HepG2 (cell line): ENCODE results near the gene FRMD4B. TPM values are rescaled to one million over a fixed set of nuclear protein-coding genes. Genes with fewer than 3 reads are reported as not detected.

Experiments
- ATAC-seq: fragments of 200-7000 bp; cut with Tn5 transposase; 3 replicates; pipeline ENCODE4 v1.9.1; 2020; ENCODE audit warnings: mild to moderate bottlenecking, moderate library complexity
- BruUV-seq: library from RNA; stranded (reverse); fragments of 400-500 nt; replicated peaks from 2 replicates; lab custom pipeline; 2021; lab: Mats Ljungman, UMichigan
- CTCF ChIA-PET: fragments of 300-600 bp; formaldehyde crosslinking; extraction: SDS; loops from one replicate; lab custom pipeline; 2021; ENCODE audit warnings: low total read pairs, inconsistent platforms, low intra/inter-chr PET ratio; lab: Yijun Ruan, JAX
- POLR2A ChIA-PET: fragments of 350-600 bp; sonication (Branson Sonifier 250); formaldehyde crosslinking; loops from one replicate; lab custom pipeline; 2020; ENCODE audit warnings: antibody characterized with exemption, inconsistent platforms; lab: Yijun Ruan, JAX
- DNase-seq: peaks from one replicate; pipeline ENCODE4 v3.0.0-alpha.2; 2015; ENCODE audit warnings: low spot score
- FAIRE-seq: peaks from 3 replicates; lab custom pipeline; 2011; peaks lifted over from hg19 to GRCh38; lab: Jason Lieb, UNC
- H2AFZ ChIP-seq: one replicate; pipeline ENCODE4 v1.6.1; 2011; ENCODE audit warnings: low read length, inconsistent platforms
- H3K27ac ChIP-seq: fragments of 300-600 bp; 3 replicates; pipeline ENCODE4 v1.8.0; 2011; ENCODE audit warnings: mixed run types, mild to moderate bottlenecking, mixed read lengths, low read length, inconsistent platforms; ENCODE audit not compliant: insufficient read depth; ENCODE audit errors: extremely low read length
- H3K27me3 ChIP-seq, 2 experiments: fragments of 200-600 bp in 1 of 2; 2 replicates in 1 of 2; 3 replicates in 1 of 2; pipeline versions ENCODE4 v1.6.0 to v1.8.0; 2011; ENCODE audit warnings: low read length in 2 of 2, mild to moderate bottlenecking in 2 of 2, moderate library complexity in 2 of 2, inconsistent platforms in 1 of 2; ENCODE audit not compliant: insufficient read depth in 2 of 2, control insufficient read depth in 1 of 2
- H3K36me3 ChIP-seq, 2 experiments: fragments of 200-600 bp in 1 of 2; replicated peaks in 1 of 2; 2 replicates in 1 of 2; 3 replicates in 1 of 2; pipeline versions ENCODE4 v1.5.1 to v1.8.0; 2011; ENCODE audit warnings: low read length in 2 of 2, inconsistent platforms in 1 of 2; ENCODE audit not compliant: insufficient read depth in 2 of 2, control insufficient read depth in 1 of 2
- H3K4me1 ChIP-seq: 2 replicates; pipeline ENCODE4 v1.5.1; 2012; ENCODE audit warnings: low read length, inconsistent platforms; ENCODE audit not compliant: insufficient read depth
- H3K4me2 ChIP-seq: 2 replicates; pipeline ENCODE4 v1.6.0; 2011; ENCODE audit warnings: low read depth, low read length, inconsistent platforms
- H3K4me3 ChIP-seq, 3 experiments: fragments of 200-600 bp in 1 of 3; sonication (generic), shearing (Covaris generic) in 1 of 3; replicated peaks in 1 of 3; 2 replicates each; pipeline ENCODE4 v1.5.1; 2011 to 2016; ENCODE audit warnings: low read length in 3 of 3, inconsistent platforms in 2 of 3, low read depth in 2 of 3, mild to moderate bottlenecking in 2 of 3, control low read depth in 1 of 3, mixed read lengths in 1 of 3; ENCODE audit not compliant: insufficient read depth in 1 of 3
- H3K79me2 ChIP-seq: one replicate; pipeline ENCODE4 v1.6.1; 2011; ENCODE audit warnings: low read length, inconsistent platforms; ENCODE audit not compliant: insufficient read depth
- H3K9ac ChIP-seq: 2 replicates; pipeline ENCODE4 v1.6.0; 2011; ENCODE audit warnings: mild to moderate bottlenecking, low read depth, low read length, inconsistent platforms; ENCODE audit not compliant: insufficient read depth
- H3K9me3 ChIP-seq: 2 replicates; pipeline ENCODE4 v1.5.1; 2012; ENCODE audit warnings: mild to moderate bottlenecking, low read length
- H4K20me1 ChIP-seq: 2 replicates; pipeline ENCODE4 v1.6.0; 2011; ENCODE audit warnings: inconsistent platforms, mild to moderate bottlenecking, low read length, moderate library complexity; ENCODE audit not compliant: insufficient read depth
- ASH2L ChIP-seq: fragments of 300-600, 200-600 bp; sonication (generic); IDR thresholded peaks from 2 replicates; pipeline ENCODE4 v1.7.0; 2017; ENCODE audit warnings: low read depth, mild to moderate bottlenecking, moderate library complexity, mixed read lengths, low read length; ENCODE audit not compliant: insufficient read length
- ATF7 ChIP-seq, 2 experiments: fragments of 450-650 bp in 1 of 2; sonication (generic) in 1 of 2; formaldehyde crosslinking in 1 of 2; IDR thresholded peaks; 2 replicates each; pipeline versions ENCODE4 v1.4.0 to v1.6.1; 2016 to 2020; ENCODE audit warnings: antibody characterized with exemption in 1 of 2, mild to moderate bottlenecking in 1 of 2, missing genetic modification reagents in 1 of 2
- BHLHE40 ChIP-seq: IDR thresholded peaks from 2 replicates; pipeline ENCODE4 v1.6.1; 2011; ENCODE audit warnings: low read length, improper control_type of control experiment
- CEBPG ChIP-seq: IDR thresholded peaks from 2 replicates; pipeline ENCODE4 v1.6.1; 2016
- EP300 ChIP-seq, 3 experiments: sonication (generic) in 1 of 3; formaldehyde crosslinking in 1 of 3; IDR thresholded peaks; 2 replicates each; pipeline versions ENCODE4 v1.5.1 to v1.6.1; 2011 to 2020; ENCODE audit warnings: low read depth in 2 of 3, low read length in 2 of 3, borderline replicate concordance in 1 of 3, improper control_type of control experiment in 1 of 3, mild to moderate bottlenecking in 1 of 3, missing genetic modification reagents in 1 of 3, moderate library complexity in 1 of 3
- FOSL2 ChIP-seq: sonication (generic); formaldehyde crosslinking; IDR thresholded peaks from 2 replicates; pipeline ENCODE4 v1.4.0; 2020; ENCODE audit warnings: missing genetic modification reagents
- IKZF4 ChIP-seq: sonication (generic); formaldehyde crosslinking; IDR thresholded peaks from 2 replicates; pipeline ENCODE4 v1.5.1; 2020; ENCODE audit warnings: borderline replicate concordance, mild to moderate bottlenecking, low read depth, missing genetic modification reagents; ENCODE audit errors: not compliant biosample characterization
- JUND ChIP-seq: sonication (generic); formaldehyde crosslinking; IDR thresholded peaks from 2 replicates; pipeline ENCODE4 v1.8.0; 2022; ENCODE audit warnings: mild to moderate bottlenecking, missing genetic modification reagents
- LCORL ChIP-seq, 2 experiments: fragments of 450-650 bp in 1 of 2; sonication (generic) in 1 of 2; formaldehyde crosslinking in 1 of 2; IDR thresholded peaks; 2 replicates each; pipeline versions ENCODE4 v1.5.0 to v1.6.1; 2017 to 2020; ENCODE audit warnings: antibody characterized with exemption in 1 of 2, missing genetic modification reagents in 1 of 2
- NCOR1 ChIP-seq: fragments of 200-600 bp; sonication (generic); IDR thresholded peaks from 2 replicates; pipeline ENCODE4 v1.7.0; 2017; ENCODE audit warnings: antibody characterized with exemption, low read length, borderline replicate concordance
- NR2F6 ChIP-seq, 2 experiments: IDR thresholded peaks; 2 replicates each; pipeline ENCODE4 v1.6.1; 2016; ENCODE audit warnings: antibody characterized with exemption in 1 of 2, mild to moderate bottlenecking in 1 of 2
- SOX5 ChIP-seq: IDR thresholded peaks from 2 replicates; pipeline ENCODE4 v1.6.1; 2016; ENCODE audit warnings: borderline replicate concordance
- TFAP4 ChIP-seq: sonication (generic); IDR thresholded peaks from 2 replicates; pipeline ENCODE4 v1.6.1; 2016; ENCODE audit warnings: low read depth, borderline replicate concordance
- ZNF234 ChIP-seq: sonication (generic); formaldehyde crosslinking; conservative IDR thresholded peaks from 2 replicates; pipeline ENCODE4 v1.5.1; 2020; ENCODE audit warnings: mild to moderate bottlenecking, missing genetic modification reagents
- ZNF335 ChIP-seq: sonication (generic); formaldehyde crosslinking; IDR thresholded peaks from 2 replicates; pipeline ENCODE4 v1.4.0; 2020; ENCODE audit warnings: missing genetic modification reagents
- ZNF556 ChIP-seq: sonication (generic); formaldehyde crosslinking; IDR thresholded peaks from 2 replicates; pipeline ENCODE4 v1.4.0; 2020; ENCODE audit warnings: mild to moderate bottlenecking, missing genetic modification reagents, borderline replicate concordance
- WGBS: methylation state at CpG from one replicate; pipeline ENCODE4 v1.1.6; 2017; ENCODE audit warnings: low lambda C conversion rate; 5-methylcytosine and 5-hydroxymethylcytosine counted together
- in situ Hi-C: cut with HindIII; loops from 2 replicates; pipeline ENCODE4 v1.10.0; 2017; ENCODE audit warnings: low pct_unique_long_range_greater_than_20kb; ENCODE audit not compliant: extremely low pct_ligation_motif_present
- intact Hi-C: fragments of 100-400 bp; cut with micrococcal nuclease; formaldehyde crosslinking; loops from one replicate; pipeline ENCODE4 v1.10.0; 2022; ENCODE audit not compliant: unreplicated experiment
- polyA plus RNA-seq, 8 experiments: library from polyadenylated mRNA; depleted of rRNA in 3 of 8; stranded (reverse) in 7 of 8; unstranded in 1 of 8; fragments of >200 nt; fragmentation: Illumina TruSeq in 4 of 8; extraction: Trizol in 4 of 8; gene quantifications; 2 replicates each; pipeline versions ENCODE4 v1.2.1 to v1.2.3, GENCODE V29; 2011 to 2016; ENCODE audit warnings: low read depth in 4 of 8, missing spikeins in 1 of 8, mixed read lengths in 1 of 8; ENCODE audit not compliant: insufficient read depth in 1 of 8
- total RNA-seq, 5 experiments: library from RNA; depleted of rRNA; stranded (reverse); fragments of >200 nt; fragmentation: Illumina TruSeq; extraction: Trizol; gene quantifications; 2 replicates each; pipeline ENCODE4 v1.2.3, GENCODE V29; 2016; ENCODE audit warnings: low read depth in 1 of 5
- TF ChIP-seq, protein P1 (sequence below): IDR thresholded peaks from 2 replicates; pipeline ENCODE4 v1.4.0; 2020; ENCODE audit warnings: mild to moderate bottlenecking, missing genetic modification reagents
- TF ChIP-seq, protein P2 (sequence below): sonication (generic); formaldehyde crosslinking; IDR thresholded peaks from 2 replicates; pipeline ENCODE4 v1.4.0; 2020; ENCODE audit warnings: missing genetic modification reagents

The FRMD4B gene
- total and polyA plus RNA-seq, 2 of the 13 experiments (the other 11 are each of a cell fraction or from before 2014, with no cell fraction given) = 3.0 to 3.3 TPM

DNA sequence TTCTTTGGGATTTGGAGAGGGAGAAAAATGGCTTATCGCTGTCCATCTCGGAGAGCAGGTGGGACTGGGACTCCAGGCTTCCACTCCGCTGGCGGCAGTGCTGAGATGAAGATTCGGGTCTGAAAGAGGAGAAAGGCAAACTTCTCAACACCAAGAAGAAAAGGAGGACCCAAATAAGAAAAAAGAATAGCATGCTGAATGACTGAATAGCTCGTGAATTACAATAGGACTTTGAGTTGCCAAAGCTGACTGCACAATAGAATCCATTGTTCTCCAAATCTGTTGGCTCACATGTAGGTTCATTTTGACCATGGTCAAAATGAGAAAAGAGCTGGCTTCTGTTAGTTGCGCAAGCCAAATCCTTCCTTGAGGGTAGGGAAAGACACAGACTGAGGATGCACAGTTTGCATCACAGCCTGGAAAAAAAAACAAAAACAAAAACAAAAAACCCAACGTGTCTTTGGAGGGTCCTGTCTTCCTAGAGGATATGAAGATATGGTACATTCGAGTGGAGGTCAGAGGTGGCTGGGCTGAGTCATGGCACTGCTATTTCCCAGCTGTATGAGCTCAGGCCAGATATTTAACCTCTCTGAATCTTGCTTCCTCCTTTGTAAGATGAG is 204.2 kb downstream of the FRMD4B start:
- CTCF ChIA-PET = no interaction called here
- H3K4me2 ChIP-seq = 0 out of 2 replicates have a peak overlapping the region, but pooled peaks have one; percentile 30
- WGBS = 67% methylated on average over 9 of the region's 9 CpGs
- TF ChIP-seq ZNF234 (CRISPR knock-in tag) (no peak), NR2F6 (IDR thresholded peaks at IDR 0.05) (peak; percentile 84), NR2F6 (CRISPR knock-in tag; IDR thresholded peaks at IDR 0.05) (peak; percentile 76), BHLHE40 (peak; percentile 59), LCORL (IDR thresholded peaks at IDR 0.05) (peak; percentile 41; the same call in 1 of the 2 replicates), LCORL (CRISPR knock-in tag; IDR thresholded peaks at IDR 0.05) (no peak), ZNF335 (CRISPR knock-in tag) (no peak), EP300 (IDR thresholded peaks at IDR 0.05; ENCODE audit: low read depth in 2 of 2, low read length in 2 of 2) (peak in 1 of 2 experiments; percentile 30; a peak in 1 of 4 replicates), EP300 (CRISPR knock-in tag; IDR thresholded peaks at IDR 0.05; ENCODE audit: borderline replicate concordance) (no peak), CEBPG (peak; percentile 91), FOSL2 (CRISPR knock-in tag) (peak; percentile 91), NCOR1 (peak; percentile 26; the same call in 1 of the 2 replicates), ZNF556 (no peak), ATF7 (IDR thresholded peaks at IDR 0.05) (peak; percentile 14; the same call in 1 of the 2 replicates), ATF7 (CRISPR knock-in tag; IDR thresholded peaks at IDR 0.05) (no peak), JUND (CRISPR knock-in tag) (0 out of 2 replicates have a peak, but pooled peaks have one; percentile 26), ASH2L (peak; percentile 57), TFAP4 (peak; percentile 35; the same call in 1 of the 2 replicates), IKZF4 (no peak), SOX5 (CRISPR knock-in tag) (peak; percentile 92)
- TF ChIP-seq, protein P1, sequence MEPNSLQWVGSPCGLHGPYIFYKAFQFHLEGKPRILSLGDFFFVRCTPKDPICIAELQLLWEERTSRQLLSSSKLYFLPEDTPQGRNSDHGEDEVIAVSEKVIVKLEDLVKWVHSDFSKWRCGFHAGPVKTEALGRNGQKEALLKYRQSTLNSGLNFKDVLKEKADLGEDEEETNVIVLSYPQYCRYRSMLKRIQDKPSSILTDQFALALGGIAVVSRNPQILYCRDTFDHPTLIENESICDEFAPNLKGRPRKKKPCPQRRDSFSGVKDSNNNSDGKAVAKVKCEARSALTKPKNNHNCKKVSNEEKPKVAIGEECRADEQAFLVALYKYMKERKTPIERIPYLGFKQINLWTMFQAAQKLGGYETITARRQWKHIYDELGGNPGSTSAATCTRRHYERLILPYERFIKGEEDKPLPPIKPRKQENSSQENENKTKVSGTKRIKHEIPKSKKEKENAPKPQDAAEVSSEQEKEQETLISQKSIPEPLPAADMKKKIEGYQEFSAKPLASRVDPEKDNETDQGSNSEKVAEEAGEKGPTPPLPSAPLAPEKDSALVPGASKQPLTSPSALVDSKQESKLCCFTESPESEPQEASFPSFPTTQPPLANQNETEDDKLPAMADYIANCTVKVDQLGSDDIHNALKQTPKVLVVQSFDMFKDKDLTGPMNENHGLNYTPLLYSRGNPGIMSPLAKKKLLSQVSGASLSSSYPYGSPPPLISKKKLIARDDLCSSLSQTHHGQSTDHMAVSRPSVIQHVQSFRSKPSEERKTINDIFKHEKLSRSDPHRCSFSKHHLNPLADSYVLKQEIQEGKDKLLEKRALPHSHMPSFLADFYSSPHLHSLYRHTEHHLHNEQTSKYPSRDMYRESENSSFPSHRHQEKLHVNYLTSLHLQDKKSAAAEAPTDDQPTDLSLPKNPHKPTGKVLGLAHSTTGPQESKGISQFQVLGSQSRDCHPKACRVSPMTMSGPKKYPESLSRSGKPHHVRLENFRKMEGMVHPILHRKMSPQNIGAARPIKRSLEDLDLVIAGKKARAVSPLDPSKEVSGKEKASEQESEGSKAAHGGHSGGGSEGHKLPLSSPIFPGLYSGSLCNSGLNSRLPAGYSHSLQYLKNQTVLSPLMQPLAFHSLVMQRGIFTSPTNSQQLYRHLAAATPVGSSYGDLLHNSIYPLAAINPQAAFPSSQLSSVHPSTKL = peak; percentile 73; the same call in 1 of the 2 replicates
- TF ChIP-seq, protein P2, sequence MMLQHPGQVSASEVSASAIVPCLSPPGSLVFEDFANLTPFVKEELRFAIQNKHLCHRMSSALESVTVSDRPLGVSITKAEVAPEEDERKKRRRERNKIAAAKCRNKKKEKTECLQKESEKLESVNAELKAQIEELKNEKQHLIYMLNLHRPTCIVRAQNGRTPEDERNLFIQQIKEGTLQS (CRISPR knock-in tag) = peak; percentile 78

More for the DNA sequence above, 204.2 kb downstream of the FRMD4B start:
- no TSS peak for BruUV-seq
- peaks cover 0 to 9% of the 10 kb centered on the region in 2 experiments; a peak in 3 of 5 replicates for H3K36me3 ChIP-seq
- FAIRE-seq (no peak), DNase-seq (peak; percentile 80), ATAC-seq (peak; percentile 50)
- intact Hi-C loops = no loop called here
- H3K4me3 ChIP-seq = no peak overlapping the region
- H3K9ac ChIP-seq = no peak overlapping the region
- no peaks in the 10 kb centered on the region for H4K20me1 ChIP-seq
- H3K79me2 ChIP-seq = no peaks in the 10 kb centered on the region
- H3K27ac ChIP-seq = peak overlapping the region; percentile 93
- no peaks in the 10 kb centered on the region for H3K9me3 ChIP-seq
- in situ Hi-C loops = no loop called here
- H3K27me3 ChIP-seq = no peaks in the 10 kb centered on the region
- POLR2A ChIA-PET = interaction anchor here (1.3 kb wide), 1 partner anchor 18 kb away, joined by 11 read pairs; no protein-coding TSS in a partner anchor
- peaks cover 58% of the 10 kb centered on the region for H3K4me1 ChIP-seq
- no peak overlapping the region for H2AFZ ChIP-seq
